Esophagus muscularis mucosa (tissue), 3 donors: ENCODE results near the gene PLXNB3.

Experiments
- POLR2A ChIP-seq: fragments of 450-650 bp; IDR thresholded peaks from one replicate; pipeline ENCODE4 v1.6.1; 2017; ENCODE audit warnings: antibody characterized with exemption, moderate library complexity, mild to moderate bottlenecking, low read depth
- POLR2AphosphoS5 ChIP-seq, 2 donors: sonication (generic); formaldehyde crosslinking; IDR thresholded peaks; one replicate each; pipeline ENCODE4 v1.6.1; 2017; ENCODE audit warnings: antibody characterized with exemption in 2 of 2
- TF ChIP-seq, protein P1 (sequence below), 3 experiments: fragments of 200-600 bp in 2 of 3; fragments of 450-650 bp in 1 of 3; sonication (generic) in 2 of 3; IDR thresholded peaks; one replicate each; pipeline ENCODE4 v1.5.1; 2017 to 2019; ENCODE audit warnings: antibody characterized with exemption in 3 of 3, mild to moderate bottlenecking in 2 of 3, moderate library complexity in 1 of 3

DNA sequence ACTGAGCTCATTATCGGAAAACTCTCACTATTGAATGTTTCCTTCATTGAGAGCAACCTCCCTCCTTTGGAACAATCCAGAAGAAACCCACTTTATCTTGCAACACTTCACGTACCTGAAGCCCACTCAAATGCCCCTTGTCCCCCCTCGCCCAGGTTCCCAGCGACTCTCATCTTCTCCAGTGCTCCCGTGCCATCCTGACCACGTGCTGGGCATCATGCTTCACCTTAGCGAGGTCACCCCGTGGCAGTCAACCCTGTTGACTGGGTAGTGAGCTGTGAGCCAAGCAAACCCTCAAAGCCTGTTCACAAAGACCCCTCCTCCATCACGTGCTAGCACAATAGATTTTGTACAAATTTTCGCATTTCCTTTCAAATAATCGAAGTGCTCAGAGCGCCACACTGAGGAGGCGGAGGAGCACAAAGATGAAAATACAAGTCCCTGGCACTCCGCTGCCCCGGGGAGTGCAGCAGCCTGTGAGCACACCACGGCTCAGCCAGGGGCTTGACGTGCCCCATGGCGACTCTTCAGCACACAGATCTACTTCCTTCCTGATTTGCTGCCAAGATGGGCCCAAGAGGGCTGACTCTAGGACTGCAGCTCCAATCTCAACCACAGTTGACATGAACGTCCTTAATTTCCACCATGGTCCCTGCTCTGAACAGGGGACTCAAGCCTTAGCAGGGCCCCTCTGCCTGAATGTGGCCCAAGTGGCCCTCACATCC, 50.7 kb downstream of the PLXNB3 start:
- TF ChIP-seq POLR2AphosphoS5 (IDR thresholded peaks at IDR 0.05) (no peak), POLR2A (no peak)
- TF ChIP-seq, protein P1, sequence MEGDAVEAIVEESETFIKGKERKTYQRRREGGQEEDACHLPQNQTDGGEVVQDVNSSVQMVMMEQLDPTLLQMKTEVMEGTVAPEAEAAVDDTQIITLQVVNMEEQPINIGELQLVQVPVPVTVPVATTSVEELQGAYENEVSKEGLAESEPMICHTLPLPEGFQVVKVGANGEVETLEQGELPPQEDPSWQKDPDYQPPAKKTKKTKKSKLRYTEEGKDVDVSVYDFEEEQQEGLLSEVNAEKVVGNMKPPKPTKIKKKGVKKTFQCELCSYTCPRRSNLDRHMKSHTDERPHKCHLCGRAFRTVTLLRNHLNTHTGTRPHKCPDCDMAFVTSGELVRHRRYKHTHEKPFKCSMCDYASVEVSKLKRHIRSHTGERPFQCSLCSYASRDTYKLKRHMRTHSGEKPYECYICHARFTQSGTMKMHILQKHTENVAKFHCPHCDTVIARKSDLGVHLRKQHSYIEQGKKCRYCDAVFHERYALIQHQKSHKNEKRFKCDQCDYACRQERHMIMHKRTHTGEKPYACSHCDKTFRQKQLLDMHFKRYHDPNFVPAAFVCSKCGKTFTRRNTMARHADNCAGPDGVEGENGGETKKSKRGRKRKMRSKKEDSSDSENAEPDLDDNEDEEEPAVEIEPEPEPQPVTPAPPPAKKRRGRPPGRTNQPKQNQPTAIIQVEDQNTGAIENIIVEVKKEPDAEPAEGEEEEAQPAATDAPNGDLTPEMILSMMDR (IDR thresholded peaks at IDR 0.05): no peak
